GM21528 (cell line): ENCODE results near the gene PM20D1.

ENCODE experiments used
- ATAC-seq: cut with Tn5 transposase; IDR thresholded peaks from one replicate; pipeline ENCODE4 v1.9.1; 2021; ENCODE audit warnings: mild to moderate bottlenecking, moderate library complexity; ENCODE audit not compliant: unreplicated experiment, low FRiP score

Gene PM20D1

DNA sequence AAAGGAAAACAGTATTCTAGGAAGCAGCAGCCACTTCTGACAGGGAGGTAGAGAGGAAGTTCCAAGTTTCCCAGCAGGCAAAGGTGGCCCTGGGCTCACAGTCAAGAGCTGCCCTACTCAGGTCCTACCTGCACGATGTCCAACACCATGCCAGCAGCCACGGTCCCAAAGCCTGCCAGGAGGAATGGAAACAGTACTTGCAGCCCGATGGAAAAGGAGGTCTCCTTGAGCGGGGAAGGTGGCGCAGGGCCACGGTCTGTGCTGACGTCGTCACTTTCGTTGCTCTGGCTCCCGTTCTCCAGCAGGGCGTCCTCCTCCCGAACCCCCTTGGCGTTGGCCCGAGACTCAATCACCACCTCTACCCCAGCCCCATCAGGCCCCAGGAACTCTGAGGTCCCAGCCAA is 40.0 kb downstream of the PM20D1 start:
- ATAC-seq = no peak

DNA sequence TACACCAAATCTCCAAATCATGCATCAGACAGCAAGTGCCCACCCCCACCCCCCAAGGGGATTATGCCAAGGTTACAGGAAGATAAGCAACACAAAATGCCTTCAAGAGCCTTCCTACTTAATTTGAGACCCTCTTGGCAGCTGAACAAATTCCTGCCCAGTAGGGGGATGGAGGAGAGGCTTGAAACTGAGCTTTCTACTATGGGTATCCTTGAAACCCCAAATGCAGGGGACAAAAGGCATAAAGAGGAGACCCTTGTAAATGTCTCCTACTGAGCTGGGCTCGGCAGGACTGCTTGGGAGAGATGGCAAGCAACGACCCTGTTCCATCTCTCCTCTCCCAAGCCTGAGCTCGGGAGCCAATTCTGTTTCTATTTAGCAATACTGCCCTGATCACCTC is 40.5 kb downstream of the PM20D1 start:
- no peak for ATAC-seq

DNA sequence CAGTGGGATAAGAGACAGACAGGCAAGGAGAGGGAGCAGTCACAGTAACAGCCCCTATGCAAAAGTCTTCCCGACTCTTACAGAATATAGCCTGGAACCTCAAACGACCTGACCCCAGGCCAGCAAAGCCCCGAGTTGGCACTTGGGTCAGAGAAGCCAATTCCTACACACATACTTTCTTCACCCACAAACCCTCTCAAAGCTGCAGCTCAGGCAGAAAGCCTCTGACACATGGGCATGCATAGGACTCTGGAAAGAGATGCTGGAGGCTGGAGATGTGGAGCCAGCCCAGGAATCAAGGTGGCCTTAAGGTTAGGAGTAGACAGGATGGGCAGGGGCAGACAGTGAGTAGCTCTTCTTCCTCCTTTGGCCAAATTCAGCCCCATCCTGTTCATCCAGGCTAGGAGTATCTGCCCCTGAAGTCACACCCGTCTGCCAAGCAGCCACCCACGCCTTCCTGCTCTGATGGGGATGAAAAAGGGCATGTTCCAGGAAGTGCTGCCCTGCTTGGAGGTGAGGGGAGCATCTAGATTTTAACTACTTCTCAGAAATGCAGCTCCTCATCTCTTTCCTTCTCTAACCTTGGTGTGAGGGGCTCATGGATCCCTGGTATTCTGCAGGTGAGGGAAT is 44.7 kb downstream of the PM20D1 start:
- ATAC-seq = no peak

DNA sequence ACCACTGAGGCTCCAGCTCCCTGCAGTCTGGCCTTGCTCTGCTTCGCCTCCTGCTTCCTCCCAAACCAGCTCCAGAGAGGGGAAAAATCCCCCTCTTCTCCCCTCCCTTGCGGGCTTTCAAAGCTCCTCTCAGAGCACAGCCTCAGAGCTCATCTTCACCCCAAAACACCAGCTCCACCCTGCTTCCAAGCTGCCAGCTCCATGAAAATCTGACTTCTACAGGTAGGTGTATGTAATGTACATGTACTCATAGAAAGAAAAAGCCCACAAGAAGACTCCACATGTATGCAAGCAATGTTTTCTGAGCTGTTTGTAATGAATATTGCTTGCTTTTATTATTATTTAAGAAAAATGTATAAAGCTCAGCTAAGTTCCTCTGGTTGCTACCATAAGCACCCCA is 45.3 kb downstream of the PM20D1 start:
- no peak for ATAC-seq

DNA sequence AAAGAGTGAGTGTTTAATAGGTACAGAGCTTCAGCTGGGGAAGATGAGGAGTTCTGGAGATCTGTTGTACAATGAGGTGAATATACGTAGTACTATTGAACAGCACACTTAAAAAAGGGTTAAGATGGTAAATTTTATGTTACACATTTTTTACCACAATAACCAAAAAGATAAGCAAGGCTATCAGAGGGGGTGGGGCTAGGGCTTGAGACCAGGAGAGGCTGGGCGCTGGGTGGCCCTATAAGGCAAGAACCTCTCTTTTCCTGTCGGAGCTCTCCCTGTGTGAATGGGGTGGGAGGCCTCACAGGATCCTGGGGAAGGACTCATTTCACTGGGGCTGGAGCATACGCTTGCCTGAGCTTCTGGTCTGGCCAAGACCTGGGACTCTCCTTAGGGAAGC is 45.9 kb downstream of the PM20D1 start:
- ATAC-seq = no peak

GRCh38 chr1:205802060-205802459 is 47.9 kb downstream of the PM20D1 start:
- ATAC-seq = no peak

- no peak for ATAC-seq
These were observed 48.8 kb downstream of the PM20D1 start for GRCh38 chr1:205800981-205801703.

DNA sequence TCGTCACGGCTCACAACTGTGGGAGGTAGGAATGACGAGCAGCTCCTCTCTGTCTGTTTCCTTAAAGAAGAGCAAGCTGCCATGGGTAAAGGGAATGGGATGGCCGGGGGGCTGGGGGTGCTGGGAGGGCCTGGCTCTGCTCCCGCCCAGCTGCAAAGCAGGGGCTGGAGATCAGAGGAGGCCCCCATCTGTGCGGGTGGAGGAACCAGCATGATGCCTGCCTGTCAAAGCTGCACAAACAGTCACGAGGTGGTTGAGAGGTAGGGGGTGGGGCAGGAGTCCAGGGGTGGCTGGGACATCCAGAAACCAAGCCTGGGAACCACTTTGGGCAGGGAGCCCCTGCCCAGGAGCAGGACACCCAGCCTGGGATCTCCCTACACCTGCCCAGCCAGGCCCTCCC is 49.5 kb downstream of the PM20D1 start:
- ATAC-seq = no peak

DNA sequence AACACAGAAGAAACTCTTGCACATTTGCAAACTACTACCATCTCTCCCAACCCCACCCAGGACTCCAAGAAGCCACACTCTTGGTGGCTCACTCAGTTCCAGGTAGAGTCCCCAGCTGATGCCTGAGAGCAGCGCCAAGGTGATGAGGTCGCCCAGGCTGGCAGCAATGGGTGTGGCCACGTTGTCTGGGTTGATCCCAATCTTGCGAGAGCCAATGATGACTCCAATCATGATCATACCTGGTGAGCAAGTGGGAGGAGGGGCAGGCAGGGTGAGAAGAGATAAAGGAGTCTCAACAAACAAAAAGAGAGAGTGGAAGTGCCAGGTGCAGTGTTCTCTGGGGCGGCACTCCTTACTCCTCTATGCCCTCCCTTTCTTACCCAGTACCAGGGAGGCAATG is 51.4 kb downstream of the PM20D1 start:
- no peak for ATAC-seq

GRCh38 chr1:205797168-205797567 is 52.8 kb downstream of the PM20D1 start:
- no peak for ATAC-seq

DNA sequence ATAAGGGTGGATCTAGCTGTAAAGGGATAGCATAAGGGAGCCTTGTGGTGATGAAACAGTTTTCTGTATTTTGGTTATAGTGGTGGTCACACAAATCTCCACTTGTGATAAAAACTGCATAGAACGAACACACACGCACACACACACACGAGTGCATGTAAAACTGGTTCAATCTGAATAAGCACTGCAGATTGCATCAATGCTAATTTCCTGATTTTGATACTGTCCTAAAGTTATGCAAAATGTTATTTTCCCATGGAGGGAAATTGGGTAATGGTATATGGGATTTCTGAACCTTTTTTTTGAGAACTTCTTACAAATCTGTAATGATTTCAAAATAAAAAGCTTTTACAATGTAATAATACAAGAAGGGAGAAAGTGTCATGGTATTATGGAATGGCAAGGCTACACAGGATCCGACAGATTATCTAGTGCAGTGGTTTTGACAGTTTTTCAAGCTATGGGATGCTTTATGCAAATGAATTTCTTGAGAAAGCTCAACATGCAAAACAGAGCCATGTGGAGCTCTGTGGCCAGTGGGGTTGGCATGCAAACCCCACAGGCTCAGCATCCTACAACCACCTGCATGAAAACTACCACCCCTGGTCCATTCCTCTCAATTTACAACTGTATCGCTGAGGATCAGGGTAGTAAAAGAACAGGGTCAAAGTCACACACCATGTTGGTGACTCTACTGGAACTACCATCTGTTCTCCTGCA is 55.8 kb downstream of the PM20D1 start:
- no peak for ATAC-seq

GRCh38 chr1:205792961-205793673 is 56.8 kb downstream of the PM20D1 start:
- no peak for ATAC-seq

DNA sequence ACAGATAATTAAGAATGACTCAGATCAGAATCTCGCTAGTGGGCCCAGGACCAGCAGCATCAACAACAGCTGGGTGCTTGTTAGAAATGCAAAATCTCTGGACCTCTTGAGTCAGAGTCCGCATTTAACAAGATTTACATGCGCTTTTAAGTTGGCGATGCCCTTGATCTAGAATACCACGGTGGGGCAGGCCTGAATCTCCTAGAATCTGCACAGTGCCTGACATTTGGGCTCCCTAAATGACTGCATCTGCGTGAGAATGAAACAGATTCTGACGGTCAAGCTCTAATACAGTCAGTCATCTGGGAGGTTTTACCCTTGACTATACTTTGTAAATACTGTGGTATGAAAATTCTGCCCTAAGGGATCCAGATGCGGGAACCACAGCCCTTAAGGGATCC is 57.5 kb downstream of the PM20D1 start:
- no peak for ATAC-seq

GRCh38 chr1:205791568-205792180 is 58.3 kb downstream of the PM20D1 start:
- peak; percentile 52 for ATAC-seq

- ATAC-seq = no peak
These were observed 62.5 kb downstream of the PM20D1 start for GRCh38 chr1:205787287-205787916.

DNA sequence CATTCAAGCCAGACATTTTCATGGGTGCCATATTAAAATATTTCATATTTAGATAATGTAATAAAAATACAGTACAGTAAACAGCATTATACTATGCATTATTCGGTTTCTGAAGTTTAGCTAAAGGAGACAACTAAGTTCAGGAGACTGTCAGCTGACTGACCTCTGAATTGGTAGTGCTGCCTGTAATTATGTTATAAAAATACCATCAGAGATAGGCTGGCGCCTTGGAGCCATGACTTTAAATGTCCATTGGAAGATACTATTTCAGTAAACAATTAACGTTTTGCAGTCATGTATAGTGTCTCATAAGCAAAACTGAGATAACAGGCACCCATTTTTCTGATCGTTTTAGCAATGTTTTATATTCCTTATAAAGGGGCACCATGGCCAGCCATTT is 63.3 kb downstream of the PM20D1 start:
- no peak for ATAC-seq

GRCh38 chr1:205785446-205785845 is 64.5 kb downstream of the PM20D1 start:
- no peak for ATAC-seq

DNA sequence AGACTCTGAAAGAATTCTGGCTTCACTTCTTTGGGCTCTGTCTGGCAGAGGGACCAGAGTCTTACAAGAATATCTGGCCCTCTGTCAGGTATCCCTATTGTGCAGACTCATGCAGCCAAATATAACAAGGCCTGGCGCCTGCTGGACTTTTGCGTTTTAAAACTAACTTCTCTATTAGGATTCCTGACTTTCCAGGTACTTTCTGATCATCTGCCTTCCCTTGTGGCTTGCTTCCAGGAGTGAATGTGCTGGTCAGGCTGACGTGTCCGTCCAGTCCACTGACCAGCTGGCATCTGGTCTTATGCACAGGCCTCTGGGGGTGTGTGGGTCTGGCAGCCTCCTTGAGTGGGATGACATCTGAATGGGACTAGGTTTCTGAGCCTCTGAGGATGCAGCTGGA is 66.0 kb downstream of the PM20D1 start:
- no peak for ATAC-seq

- no peak for ATAC-seq
These were observed 66.5 kb downstream of the PM20D1 start for GRCh38 chr1:205783433-205783795.
